OCI-M2 (cell line): ENCODE results near the gene TRIM69.
"Not testable (repeated sequence)": the region's sequence is repeated elsewhere in the genome, so short reads cannot be mapped to it uniquely, and the experiment has no call there.

Experiments
- DNase-seq: peaks from one replicate; lab custom pipeline; 2025; ENCODE audit not compliant: unreplicated experiment; lab: John Stamatoyannopoulos, UW

Gene TRIM69

GRCh38 chr15:44715797-44716334 lies 20.5 kb upstream of the TRIM69 start:
- no peak for DNase-seq

GRCh38 chr15:44716983-44717602 lies 19.2 kb upstream of the TRIM69 start:
- no peak for DNase-seq

GRCh38 chr15:44718180-44718926 lies 18.0 kb upstream of the TRIM69 start:
- no peak for DNase-seq

GRCh38 chr15:44718927-44719292 lies 17.4 kb upstream of the TRIM69 start:
- no peak for DNase-seq

GRCh38 chr15:44719293-44719999 lies 16.9 kb upstream of the TRIM69 start:
- DNase-seq: no peak

GRCh38 chr15:44720000-44720435 lies 16.3 kb upstream of the TRIM69 start:
- not testable (repeated sequence) for DNase-seq

GRCh38 chr15:44720460-44721176 lies 15.7 kb upstream of the TRIM69 start:
- no peak for DNase-seq

- no peak for DNase-seq
Measured at GRCh38 chr15:44722011-44722410, 14.3 kb upstream of the TRIM69 start.

GRCh38 chr15:44726136-44726535 lies 10.2 kb upstream of the TRIM69 start:
- DNase-seq: no peak

GRCh38 chr15:44726568-44727484 lies 9.5 kb upstream of the TRIM69 start:
- no peak for DNase-seq

GRCh38 chr15:44727485-44728231 lies 8.7 kb upstream of the TRIM69 start:
- no peak for DNase-seq

- not testable (repeated sequence) for DNase-seq
Measured at GRCh38 chr15:44728232-44728575, 8.1 kb upstream of the TRIM69 start.

- peak; percentile 83 for DNase-seq
Measured at GRCh38 chr15:44728576-44729407, 7.5 kb upstream of the TRIM69 start.

GRCh38 chr15:44729408-44730127 lies 6.8 kb upstream of the TRIM69 start:
- DNase-seq: no peak

GRCh38 chr15:44734839-44735481 lies 1.4 kb upstream of the TRIM69 start:
- no peak for DNase-seq

GRCh38 chr15:44735482-44736180 lies 697 bp upstream of the TRIM69 start:
- DNase-seq: peak; percentile 85
